ENCODE data around the gene NFAM1. TPM values are rescaled to one million over a fixed set of nuclear protein-coding genes. Genes with fewer than 3 reads are reported as not detected.

NFAM1 gene
- total and polyA plus RNA-seq, 2 of the 4 experiments (the other 2 are of a cell fraction), result not detected

DNA sequence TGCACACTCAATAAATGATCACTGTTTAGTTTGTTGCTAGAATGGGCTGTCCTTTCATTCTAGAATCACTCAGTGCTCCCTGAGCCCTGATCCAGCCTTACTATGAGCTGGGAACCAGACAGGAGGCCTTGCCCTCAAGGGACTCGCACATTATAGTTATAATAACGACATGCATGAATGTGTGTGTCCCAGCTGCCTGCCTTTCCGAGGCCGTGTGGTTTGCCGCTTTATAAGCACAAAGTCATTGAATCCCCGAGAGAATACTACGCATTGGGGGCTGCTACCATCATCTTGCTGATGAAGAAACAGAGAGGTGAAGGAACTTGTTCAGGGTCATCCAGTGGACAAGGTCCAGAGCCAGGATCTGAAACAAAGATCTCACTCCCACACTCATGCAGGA, 75.7 kb downstream of the NFAM1 start:
- 69% methylated on average over 7 of the region's 7 CpGs; no CpG with 5 or more reads in 1 of the 2 experiments for WGBS, 2 experiments (ENCODE audit: extremely low coverage in 2 of 2, insufficient read length in 1 of 2)
- no peak overlapping the region for H2AK5ac ChIP-seq (ENCODE audit: low read depth, low read length)

More for the DNA sequence above, 75.7 kb downstream of the NFAM1 start:
- no peak overlapping the region for H2BK15ac ChIP-seq (ENCODE audit: low read depth, low read length)
- no peaks in the 10 kb centered on the region for H4K20me1 ChIP-seq (ENCODE audit: insufficient read depth, low read length)
- H2BK20ac ChIP-seq (ENCODE audit: low read depth, low read length), result no peak overlapping the region
- H3K9me3 ChIP-seq (ENCODE audit: control insufficient read depth, insufficient read depth, low read length), result no peaks in the 10 kb centered on the region
- H3K27me3 ChIP-seq (ENCODE audit: control insufficient read depth, insufficient read depth, low read length), result peaks cover 26% of the 10 kb centered on the region; the same call in 1 of the 2 replicates
- no peaks in the 10 kb centered on the region for H3K4me1 ChIP-seq (ENCODE audit: control insufficient read depth, insufficient read depth, low read length)
- intact Hi-C loops (cut with micrococcal nuclease) (no loop called here), dilution Hi-C loops (cut with HindIII; ENCODE audit: low sequenced_read_pairs, unreplicated experiment) (no loop called here), in situ Hi-C loops (cut with MboI; ENCODE audit: low sequenced_read_pairs) (no loop called here)
- H3K9ac ChIP-seq (ENCODE audit: low read depth, low read length), result no peak overlapping the region
- H2BK5ac ChIP-seq (ENCODE audit: low read depth, low read length, poor library complexity, severe bottlenecking), result no peak overlapping the region
- no peak overlapping the region for H3K4me3 ChIP-seq (ENCODE audit: insufficient read depth, low read depth, low read length)
- DNase-seq (no peak), ATAC-seq (ENCODE audit: low read depth) (no peak)
- H3K9me1 ChIP-seq (ENCODE audit: insufficient read depth, low read length), result no peaks in the 10 kb centered on the region
- H2AFZ ChIP-seq (replicated peaks; ENCODE audit: low read length, poor library complexity), result no peak overlapping the region
- H3K4me2 ChIP-seq (ENCODE audit: low read depth, low read length), result no peak overlapping the region
- BruUV-seq (replicated peaks), result no TSS peak
- H2AK9ac ChIP-seq (replicated peaks; ENCODE audit: low read depth, low read length, poor library complexity), result no peak overlapping the region
- TF ChIP-seq, protein P1, sequence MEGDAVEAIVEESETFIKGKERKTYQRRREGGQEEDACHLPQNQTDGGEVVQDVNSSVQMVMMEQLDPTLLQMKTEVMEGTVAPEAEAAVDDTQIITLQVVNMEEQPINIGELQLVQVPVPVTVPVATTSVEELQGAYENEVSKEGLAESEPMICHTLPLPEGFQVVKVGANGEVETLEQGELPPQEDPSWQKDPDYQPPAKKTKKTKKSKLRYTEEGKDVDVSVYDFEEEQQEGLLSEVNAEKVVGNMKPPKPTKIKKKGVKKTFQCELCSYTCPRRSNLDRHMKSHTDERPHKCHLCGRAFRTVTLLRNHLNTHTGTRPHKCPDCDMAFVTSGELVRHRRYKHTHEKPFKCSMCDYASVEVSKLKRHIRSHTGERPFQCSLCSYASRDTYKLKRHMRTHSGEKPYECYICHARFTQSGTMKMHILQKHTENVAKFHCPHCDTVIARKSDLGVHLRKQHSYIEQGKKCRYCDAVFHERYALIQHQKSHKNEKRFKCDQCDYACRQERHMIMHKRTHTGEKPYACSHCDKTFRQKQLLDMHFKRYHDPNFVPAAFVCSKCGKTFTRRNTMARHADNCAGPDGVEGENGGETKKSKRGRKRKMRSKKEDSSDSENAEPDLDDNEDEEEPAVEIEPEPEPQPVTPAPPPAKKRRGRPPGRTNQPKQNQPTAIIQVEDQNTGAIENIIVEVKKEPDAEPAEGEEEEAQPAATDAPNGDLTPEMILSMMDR (conservative IDR thresholded peaks at IDR 0.05; ENCODE audit: low read depth, low read length), result no peak
- H3K18ac ChIP-seq (ENCODE audit: low read depth, low read length), result no peak overlapping the region
- no peak overlapping the region for H3K27ac ChIP-seq (ENCODE audit: insufficient read depth, low read length)
- no peak overlapping the region for H3K14ac ChIP-seq (replicated peaks; ENCODE audit: low read depth, low read length)
- POLR2A ChIA-PET (ENCODE audit: unreplicated experiment), result no interaction called here
- CTCF ChIA-PET, result no interaction called here
- no peak overlapping the region for H3K4ac ChIP-seq (ENCODE audit: low read depth, low read length)
- H4K8ac ChIP-seq (ENCODE audit: low read depth in 2 of 2, low read length in 2 of 2), result no peak overlapping the region
- no peak overlapping the region for H3K23ac ChIP-seq (ENCODE audit: low read depth, low read length)
- H4K91ac ChIP-seq (ENCODE audit: insufficient read depth, low read depth, low read length), result no peak overlapping the region
- no peaks in the 10 kb centered on the region for H3K36me3 ChIP-seq (ENCODE audit: control insufficient read depth, insufficient read depth, low read length)
- no peak overlapping the region for H4K5ac ChIP-seq (ENCODE audit: low read depth, low read length)
- no peak overlapping the region for H3K56ac ChIP-seq (ENCODE audit: extremely low read depth, insufficient read depth, low read length)
- H3K79me1 ChIP-seq (ENCODE audit: low read depth in 1 of 2, low read length in 2 of 2), result no peaks in the 10 kb centered on the region
- H2BK120ac ChIP-seq (ENCODE audit: low read depth, low read length), result no peak overlapping the region

Measured in IMR-90 (cell line).